Fibroblast of pulmonary artery (primary cell): Measurements from ENCODE around the gene ABCA13.

Experiments used
- DNase-seq: peaks from one replicate; pipeline ENCODE4 v3.0.0-alpha.2; 2010; ENCODE audit warnings: low read depth
- H3K4me3 ChIP-seq: replicated peaks from 2 replicates; pipeline ENCODE4 v1.5.1; 2011; ENCODE audit warnings: low read depth, mild to moderate bottlenecking, control low read depth, low read length, moderate library complexity
- TF ChIP-seq, protein P1 (sequence below): IDR thresholded peaks from 2 replicates; pipeline ENCODE4 v1.5.1; 2011; ENCODE audit warnings: mild to moderate bottlenecking, control low read depth, low read length, inconsistent platforms; ENCODE audit errors: missing control alignments

ABCA13 gene

DNA sequence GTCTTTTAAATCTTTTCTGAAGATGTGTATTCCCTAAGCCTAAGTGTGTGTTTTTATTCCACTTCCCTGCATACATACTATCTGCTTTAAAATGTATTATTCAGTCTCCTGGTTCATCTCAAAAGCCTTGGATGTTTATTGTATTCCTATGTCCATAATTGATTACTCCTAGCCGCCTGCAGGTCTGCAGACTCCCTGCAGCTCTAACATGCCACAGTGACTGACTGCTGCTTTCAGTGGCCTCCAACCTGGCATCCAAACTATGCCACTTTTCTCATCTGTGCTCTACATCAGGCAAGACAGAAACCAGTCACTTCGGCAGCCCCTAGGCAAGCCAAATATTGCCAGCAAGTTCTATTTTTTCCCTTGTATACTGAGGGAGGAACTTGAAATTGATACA, 81.7 kb downstream of the ABCA13 start:
- DNase-seq = no peak
- TF ChIP-seq, protein P1, sequence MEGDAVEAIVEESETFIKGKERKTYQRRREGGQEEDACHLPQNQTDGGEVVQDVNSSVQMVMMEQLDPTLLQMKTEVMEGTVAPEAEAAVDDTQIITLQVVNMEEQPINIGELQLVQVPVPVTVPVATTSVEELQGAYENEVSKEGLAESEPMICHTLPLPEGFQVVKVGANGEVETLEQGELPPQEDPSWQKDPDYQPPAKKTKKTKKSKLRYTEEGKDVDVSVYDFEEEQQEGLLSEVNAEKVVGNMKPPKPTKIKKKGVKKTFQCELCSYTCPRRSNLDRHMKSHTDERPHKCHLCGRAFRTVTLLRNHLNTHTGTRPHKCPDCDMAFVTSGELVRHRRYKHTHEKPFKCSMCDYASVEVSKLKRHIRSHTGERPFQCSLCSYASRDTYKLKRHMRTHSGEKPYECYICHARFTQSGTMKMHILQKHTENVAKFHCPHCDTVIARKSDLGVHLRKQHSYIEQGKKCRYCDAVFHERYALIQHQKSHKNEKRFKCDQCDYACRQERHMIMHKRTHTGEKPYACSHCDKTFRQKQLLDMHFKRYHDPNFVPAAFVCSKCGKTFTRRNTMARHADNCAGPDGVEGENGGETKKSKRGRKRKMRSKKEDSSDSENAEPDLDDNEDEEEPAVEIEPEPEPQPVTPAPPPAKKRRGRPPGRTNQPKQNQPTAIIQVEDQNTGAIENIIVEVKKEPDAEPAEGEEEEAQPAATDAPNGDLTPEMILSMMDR = no peak
- no peak overlapping the region for H3K4me3 ChIP-seq

DNA sequence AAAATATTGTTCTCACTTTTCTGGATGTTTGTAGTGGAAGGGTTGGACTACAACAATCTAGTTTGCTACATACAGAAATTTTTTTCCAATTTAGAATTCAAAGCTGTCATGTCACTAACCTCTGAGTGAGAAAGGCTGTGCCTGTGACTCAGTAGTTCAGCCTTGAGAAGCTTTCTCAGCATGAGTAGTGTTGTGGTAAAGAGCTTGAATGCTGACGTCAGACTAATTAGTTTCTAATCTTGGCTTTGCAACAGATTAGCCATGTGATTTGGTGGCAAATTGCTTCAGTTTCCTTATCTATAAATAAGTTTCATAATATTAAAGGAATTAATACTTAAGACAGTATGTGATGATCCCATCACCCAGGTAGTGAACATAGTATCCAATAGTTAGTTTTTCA, 83.8 kb downstream of the ABCA13 start:
- TF ChIP-seq, protein P1 = no peak
- no peak overlapping the region for H3K4me3 ChIP-seq
- DNase-seq = peak; percentile 39

DNA sequence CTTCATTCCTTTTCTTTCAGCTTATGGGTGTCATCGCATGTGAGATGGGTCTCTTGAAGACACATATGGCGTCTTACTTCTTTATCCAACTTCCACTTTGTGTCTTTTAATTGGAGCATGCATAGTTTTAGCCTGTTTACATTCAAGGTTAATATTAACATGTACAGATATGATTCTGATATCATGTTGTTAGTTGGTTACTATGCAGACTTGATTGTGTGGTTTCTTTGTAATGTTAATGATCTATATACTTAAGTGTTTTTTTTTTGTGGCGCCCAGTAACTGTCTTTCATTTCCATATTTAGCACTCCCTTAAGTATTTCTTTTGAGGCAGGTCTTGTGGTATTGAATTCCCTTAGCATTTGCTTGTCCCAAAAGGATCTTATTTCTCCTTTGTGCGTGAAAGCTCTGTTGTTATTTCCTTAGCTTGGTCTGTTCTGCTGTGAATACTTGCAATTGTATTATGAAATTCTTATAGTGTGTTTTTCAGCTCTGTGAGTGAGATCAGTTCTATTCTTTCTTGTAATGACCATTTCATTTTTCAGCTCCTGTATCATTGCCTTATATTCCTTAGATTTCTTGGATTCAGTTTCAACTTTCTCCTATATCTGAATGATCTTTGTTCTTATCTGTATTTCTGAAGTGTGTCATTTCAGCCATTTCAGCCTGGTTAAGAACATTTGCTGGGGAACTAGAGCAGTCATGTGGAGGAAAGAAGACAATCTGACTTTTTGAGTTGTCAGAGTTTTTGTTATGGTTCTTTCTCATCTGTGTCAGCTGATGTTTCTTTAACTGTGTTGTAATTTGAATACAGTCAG, 88.4 kb downstream of the ABCA13 start:
- TF ChIP-seq, protein P1 = no peak
- DNase-seq = no peak
- H3K4me3 ChIP-seq = no peak overlapping the region

DNA sequence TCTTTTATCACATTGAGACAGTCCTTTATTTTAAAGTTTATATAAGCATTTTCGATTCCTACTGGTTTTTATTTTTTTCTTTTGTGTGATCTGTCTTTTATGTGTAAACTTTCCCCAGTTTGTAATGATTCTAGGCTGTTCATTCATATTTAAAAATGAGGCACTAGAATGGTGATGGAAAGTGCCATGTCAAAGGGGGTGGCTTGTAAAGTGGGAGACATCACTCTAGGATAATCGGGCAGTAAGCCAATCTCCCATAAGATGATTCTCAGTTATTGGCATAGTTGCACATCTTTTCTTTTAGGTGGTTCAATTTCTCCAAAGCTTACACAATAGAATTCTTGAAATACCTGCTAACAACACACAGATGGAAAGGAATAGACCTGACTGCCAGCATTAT, 90.4 kb downstream of the ABCA13 start:
- no peak for DNase-seq

DNA sequence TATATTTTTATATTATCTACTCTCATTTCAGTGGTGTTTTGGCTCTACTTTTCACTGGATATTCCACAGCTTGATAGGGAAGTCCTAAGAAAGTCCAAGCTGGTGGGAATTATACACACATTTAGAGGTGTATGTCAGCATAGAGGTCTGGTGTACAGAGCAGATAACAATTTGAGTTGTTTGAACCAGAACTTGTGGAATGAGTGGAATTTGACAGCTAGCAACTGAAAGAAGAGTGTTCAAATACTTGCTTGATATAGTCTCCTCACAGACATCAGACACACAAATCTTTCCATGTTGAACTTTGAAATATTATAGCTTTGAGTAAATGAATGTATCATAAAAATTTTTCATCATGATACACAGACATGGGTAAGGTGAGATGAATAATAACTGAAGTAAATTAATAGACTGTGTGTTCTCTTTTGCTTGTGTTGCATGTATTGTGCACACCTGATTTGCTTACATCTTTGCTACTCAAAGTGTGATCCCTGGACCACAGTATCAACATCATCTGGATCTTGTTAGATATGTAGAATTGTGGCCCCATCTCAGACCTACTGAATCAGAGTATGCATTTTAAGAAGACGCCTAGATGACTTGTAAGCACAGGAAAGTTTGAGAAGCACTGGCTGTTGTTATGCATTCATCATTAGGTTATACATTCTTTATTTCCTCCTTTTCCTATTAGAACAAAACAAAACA, 91.5 kb downstream of the ABCA13 start:
- H3K4me3 ChIP-seq = no peak overlapping the region
- no peak for DNase-seq
- TF ChIP-seq, protein P1 = no peak

More for the DNA sequence above, 90.4 kb downstream of the ABCA13 start:
- no peak overlapping the region for H3K4me3 ChIP-seq
- TF ChIP-seq, protein P1 = no peak

DNA sequence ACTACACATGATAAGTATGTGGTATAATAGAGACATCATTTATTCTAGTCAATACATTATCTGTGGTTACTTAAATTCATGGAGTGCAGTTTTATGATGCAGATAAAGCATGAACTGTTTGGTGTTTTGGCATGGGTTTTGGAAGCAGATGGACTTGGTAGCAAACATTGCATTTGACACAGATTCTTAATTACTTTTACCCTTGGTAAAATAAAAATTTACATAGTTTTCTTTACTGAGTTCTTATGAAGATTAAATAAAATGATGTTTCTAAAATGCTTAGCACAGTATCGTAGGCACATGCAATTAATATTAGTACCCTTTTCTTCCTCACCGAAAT, 92.0 kb downstream of the ABCA13 start:
- TF ChIP-seq, protein P1 = no peak
- no peak for DNase-seq

DNA sequence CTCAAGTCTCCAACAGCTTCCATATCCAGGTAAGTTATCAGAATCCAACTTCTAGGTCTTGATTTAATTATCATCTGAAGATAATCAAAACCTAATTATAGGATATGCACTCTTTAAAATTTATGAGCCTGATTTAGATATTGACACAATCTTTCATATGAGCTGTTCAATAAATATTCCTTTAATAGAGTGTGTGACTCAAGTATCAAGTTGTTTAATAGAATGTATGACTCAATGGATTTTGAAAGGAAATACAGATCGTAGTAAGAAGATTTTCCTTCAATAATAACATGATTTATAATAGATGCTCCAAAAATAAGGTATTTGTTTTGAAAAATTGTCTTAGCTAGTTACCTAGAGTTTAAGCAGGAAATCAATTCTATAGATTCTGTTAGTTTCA, 97.8 kb downstream of the ABCA13 start:
- DNase-seq = no peak
- no peak overlapping the region for H3K4me3 ChIP-seq
- TF ChIP-seq, protein P1 = no peak

More for the DNA sequence above, 92.0 kb downstream of the ABCA13 start:
- no peak overlapping the region for H3K4me3 ChIP-seq
